GM12892 (cell line): ENCODE data around the gene PRMT5.

Source experiments
- POLR2A ChIP-seq: IDR thresholded peaks from 2 replicates; pipeline ENCODE4 v1.6.1; 2011; ENCODE audit warnings: low read depth, low read length, control low read depth
- POLR2AphosphoS5 ChIP-seq: IDR thresholded peaks from 2 replicates; pipeline ENCODE4 v1.6.1; 2011; ENCODE audit warnings: low read depth, low read length, control low read depth
- TAF1 ChIP-seq: IDR thresholded peaks from 2 replicates; pipeline ENCODE4 v1.6.1; 2011; ENCODE audit warnings: low read depth, mild to moderate bottlenecking, control low read depth, low read length, borderline replicate concordance

DNA sequence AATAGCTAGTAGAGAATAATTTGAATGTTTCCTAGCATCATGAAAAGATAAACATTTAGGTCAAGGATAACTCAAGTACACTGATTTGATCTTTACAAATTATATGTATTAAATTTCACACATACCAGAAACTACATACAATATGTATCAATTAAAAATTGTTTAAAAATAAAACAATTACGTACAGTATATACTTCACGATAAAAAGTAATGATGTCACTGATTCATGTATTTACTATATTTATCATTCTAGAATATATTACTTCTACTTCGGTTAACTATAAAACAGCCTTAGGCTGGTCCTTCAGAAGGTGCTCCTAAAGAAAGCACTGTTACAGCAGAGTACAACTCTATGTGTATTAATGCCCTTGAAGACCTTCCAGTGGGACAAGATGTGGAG, 21.7 kb downstream of the PRMT5 start:
- TF ChIP-seq POLR2A (no peak), TAF1 (no peak), POLR2AphosphoS5 (no peak)
